ENCODE measurements around the gene C1QTNF4.
A peak's percentile ranks its signal among the peaks of the same experiment; 100 is the strongest.
"Not testable (repeated sequence)": the region's sequence is repeated elsewhere in the genome, so short reads cannot be mapped to it uniquely, and the experiment has no call there.

Gene C1QTNF4

DNA sequence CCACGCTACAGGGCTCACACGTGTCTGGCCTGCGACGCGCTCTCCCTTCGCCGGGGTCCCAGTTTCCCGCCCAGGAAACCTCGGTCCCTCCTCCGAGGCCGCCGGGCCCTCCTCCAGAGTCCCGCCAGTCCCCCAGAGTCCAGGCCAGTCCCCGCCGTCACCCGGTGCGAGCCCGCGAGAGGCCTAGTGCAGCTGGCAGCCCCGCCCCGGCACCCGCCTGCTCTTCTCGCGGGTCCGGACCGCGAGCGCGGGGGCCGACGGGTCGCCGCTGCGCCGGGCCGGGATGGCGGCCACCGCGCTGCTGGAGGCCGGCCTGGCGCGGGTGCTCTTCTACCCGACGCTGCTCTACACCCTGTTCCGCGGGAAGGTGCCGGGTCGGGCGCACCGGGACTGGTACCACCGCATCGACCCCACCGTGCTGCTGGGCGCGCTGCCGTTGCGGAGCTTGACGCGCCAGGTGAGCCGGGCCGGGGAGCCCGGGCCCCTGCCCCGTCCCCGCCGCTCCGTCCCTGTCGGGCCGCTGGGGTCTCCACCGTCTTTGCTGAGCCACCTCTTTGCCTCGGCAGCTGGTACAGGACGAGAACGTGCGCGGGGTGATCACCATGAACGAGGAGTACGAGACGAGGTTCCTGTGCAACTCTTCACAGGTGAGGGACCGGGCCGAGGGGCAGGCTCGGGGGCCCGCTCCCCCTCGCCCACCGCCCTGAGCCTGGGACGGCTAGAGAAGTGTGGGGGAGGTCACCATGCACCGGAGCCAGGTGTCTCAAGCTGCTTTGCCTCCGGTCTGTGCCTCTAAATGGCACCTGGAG is 28.7 kb downstream of the C1QTNF4 start, which contains the start of gene PTPMT1:
Gene PTPMT1, plus strand, starts transcription at position 260 of the 809 bp plus-strand sequence. Its CDS starts 24 bp downstream, at position 284.
- DNase-seq: peak; percentile 57 to 67

DNA sequence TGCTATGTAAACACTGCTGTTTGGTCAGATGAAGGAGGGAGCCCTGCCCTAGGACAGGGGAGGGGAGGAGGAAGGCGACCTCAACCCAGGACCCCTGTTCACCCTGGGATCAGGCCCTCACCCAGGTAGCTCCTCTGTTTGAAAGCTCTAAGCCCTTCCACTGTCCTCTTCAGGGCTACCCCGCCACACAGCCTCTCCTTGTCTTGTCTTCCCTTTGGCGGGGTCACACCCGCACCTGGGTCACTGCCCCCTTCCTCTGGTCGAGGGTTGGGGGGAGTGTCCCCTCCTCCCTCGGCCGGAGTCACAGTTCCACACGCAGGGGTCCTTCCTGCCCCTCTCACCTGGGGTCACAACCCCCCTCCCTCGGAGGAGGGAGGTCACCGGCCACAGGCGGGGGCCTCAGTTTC is 29.3 kb downstream of the C1QTNF4 start:
- no peak for DNase-seq

DNA sequence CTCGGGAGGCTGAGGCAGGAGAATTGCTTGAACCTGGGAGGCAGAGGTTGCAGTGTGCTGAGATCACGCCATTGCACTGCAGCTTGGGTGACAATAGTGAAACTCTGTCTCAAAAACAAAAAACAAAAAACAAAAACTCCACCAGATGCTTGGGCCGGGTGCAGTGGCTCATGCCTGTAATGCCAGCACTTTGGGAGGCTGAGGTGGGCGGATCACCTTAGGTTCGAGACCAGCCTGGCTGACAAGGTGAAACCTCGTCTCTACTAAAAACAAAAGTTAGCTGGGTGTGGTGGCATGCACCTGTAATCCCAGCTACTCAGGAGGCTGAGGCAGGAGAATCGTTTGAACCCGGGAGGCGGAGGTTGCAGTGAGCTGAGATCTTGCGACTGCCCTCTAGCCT is 29.8 kb downstream of the C1QTNF4 start:
- DNase-seq: not testable (repeated sequence)

DNA sequence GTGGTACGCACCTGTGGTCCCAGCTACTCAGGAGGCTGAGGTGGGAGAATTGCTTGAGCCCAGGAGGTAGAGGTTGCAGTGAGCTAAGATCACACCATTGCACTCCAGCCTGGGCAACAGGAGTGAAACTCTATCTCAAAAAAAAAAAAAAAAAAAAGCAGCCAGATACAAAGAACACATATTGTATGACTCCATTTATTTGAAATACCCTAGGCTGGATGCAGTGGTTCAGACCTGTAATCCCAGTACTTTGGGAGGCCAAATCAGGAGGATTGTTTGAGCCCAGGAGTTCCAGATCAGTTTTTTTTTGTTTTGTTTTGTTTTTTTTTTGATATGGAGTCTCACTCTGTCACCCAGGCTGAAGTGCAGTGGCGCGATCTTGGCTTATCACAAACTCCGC is 31.8 kb downstream of the C1QTNF4 start:
- DNase-seq: not testable (repeated sequence)

DNA sequence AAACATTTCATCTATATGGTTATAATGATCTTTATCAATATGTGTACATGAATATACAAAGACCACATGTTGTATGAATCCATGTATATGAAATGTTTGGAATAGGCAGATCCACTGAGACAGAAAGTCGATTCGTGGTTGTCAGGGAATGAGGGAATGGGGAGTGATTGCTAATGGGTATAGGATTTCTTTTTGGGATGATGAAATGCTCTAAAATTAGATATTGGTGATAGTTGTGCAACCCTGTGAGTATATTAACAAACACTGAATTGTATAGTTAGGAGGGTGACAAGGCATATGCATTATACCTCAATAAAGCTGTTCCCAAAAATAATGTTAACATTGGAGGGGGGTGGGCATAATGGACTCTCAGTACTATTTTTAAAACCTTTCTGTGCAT is 33.8 kb downstream of the C1QTNF4 start:
- DNase-seq: no peak

DNA sequence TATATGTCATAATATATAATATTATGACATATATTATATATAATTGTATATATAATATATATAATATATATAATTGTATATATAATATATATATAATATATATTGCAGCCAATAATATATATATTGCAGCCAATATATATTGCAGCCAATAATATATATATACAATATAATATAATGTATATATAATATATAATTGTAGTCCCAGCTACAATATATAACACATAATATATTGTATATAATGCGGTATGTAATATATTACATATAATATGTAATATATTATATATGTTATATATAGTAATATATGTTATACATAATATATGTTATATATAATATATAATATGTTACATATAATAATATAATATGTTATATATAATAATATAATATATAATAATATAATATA is 35.5 kb downstream of the C1QTNF4 start:
- no peak for DNase-seq

DNA sequence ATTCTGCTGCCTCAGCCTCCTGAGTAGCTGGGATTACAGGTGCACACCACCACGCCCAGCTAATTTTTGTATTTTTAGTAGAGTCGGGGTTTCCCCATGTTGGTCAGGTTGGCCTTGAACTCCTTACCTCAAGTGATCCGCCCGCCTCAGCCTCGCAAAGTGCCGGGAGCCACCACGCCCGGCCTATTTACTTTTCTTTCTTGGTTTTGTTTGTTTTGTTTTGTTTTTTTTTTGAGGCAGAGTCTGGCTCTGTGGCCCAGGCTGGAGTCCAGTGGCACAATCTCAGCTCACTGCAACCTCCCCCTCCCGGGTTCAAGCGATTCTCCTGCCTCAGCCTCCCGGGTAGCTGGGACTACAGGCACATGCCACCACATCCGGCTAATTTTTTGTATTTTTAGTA is 37.2 kb downstream of the C1QTNF4 start:
- not testable (repeated sequence) for DNase-seq

DNA sequence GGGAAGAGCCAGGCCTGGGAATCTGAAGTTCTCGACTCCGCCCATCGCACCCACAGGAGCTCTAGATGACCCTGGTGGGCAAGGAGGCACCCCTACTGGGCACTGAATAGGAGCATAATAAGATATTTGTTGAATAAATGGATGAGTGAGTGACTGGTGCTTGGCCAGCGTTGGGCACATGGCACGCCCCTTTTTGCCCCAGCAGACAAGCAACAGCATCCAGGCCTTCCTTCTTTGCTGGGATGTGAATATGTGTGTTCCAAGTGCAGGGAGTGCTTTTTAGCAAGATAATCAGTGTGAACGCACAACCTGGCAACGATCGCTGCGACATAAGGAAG is 40.8 kb downstream of the C1QTNF4 start:
- no peak for DNase-seq

DNA sequence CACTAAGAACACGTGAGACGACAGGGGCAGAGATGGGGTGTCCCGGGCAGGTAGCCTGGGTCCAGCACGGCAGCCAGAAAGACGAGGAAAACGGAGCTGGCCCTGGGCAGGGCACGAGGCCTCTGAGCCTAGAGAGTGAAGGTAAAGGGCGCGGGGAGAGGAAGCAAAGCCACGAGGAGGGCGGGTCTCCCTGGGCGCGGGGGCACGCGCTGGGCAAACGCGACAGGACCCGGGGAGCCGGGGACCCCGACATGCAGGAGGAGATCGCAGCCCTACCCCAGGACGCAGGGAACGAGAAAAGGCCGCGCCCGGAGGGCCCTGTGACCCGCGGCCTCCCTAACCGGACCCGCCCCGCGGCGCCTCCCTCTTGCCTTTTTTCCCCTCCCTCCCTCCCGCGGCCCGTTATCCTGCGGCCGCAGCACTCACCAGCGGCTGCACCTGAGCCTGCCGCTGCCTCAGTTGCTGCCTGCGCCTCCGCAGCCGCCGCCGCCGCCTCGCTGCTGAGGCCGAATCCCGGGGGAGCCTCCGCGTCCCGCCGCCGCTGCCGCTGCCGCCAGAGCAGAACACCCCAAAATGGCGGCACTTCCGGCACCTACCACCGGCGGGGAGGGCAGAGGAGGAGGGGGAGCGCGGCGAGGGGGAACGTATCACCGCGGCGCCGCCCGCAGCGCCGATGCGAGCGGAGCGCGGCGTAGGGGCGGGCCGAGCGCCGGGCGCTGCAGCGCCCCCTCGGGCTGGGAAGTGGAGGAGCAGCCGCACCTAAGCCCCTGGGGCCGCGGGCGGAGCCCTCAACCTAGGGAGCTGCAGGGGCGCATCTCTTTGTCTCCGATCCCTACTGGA is 41.4 kb downstream of the C1QTNF4 start, which contains the start of gene CELF1:
Gene CELF1, minus strand, starts transcription at position 567 of the 840 bp plus-strand sequence. CDS start 53,609 bp downstream, outside the sequence.
- DNase-seq: peak; percentile 90 to 92

DNA sequence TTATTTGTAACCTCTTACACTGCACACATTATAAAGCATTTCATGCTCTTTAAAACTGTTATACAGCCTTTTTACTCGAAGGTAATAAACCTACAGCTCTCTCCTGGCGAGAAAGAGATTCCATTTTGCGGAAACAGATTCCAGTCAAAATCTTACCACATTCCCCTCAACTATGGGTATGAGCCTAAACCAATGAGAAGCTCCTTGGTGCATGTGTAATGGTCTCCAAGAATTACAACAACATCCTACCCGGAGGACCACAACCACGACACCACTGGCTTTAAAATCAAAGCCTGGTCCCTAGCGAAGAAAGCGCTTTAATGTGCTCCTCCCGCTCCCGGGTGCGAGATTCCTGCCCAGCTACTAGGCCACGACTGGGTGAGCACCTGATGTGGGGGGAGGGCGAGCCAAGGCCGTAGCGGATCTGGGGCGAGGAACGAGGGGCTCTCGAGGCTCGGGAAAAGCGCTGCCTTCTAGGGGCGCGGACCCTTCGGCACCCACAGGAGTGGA is 42.1 kb downstream of the C1QTNF4 start:
- DNase-seq: peak; percentile 15 to 24

DNA sequence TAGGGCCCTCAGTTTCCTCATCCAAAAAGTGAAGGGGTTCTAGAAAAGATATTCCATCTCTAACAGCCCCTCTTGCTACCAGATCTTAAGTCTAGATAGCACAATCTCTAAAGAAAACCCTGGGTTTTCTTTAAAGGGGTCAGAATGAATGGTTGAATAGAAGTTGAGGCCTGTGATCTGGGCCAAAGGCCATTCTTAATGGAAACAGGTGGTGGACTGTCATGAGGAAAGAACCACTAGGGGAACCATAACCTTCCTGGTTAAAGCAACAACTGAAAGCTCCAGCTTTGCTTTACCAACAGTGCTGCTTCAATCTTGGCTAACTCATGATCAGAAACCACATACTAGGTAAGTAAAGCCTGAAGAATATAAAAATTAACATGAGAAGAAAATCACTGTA is 43.1 kb downstream of the C1QTNF4 start:
- no peak for DNase-seq

DNA sequence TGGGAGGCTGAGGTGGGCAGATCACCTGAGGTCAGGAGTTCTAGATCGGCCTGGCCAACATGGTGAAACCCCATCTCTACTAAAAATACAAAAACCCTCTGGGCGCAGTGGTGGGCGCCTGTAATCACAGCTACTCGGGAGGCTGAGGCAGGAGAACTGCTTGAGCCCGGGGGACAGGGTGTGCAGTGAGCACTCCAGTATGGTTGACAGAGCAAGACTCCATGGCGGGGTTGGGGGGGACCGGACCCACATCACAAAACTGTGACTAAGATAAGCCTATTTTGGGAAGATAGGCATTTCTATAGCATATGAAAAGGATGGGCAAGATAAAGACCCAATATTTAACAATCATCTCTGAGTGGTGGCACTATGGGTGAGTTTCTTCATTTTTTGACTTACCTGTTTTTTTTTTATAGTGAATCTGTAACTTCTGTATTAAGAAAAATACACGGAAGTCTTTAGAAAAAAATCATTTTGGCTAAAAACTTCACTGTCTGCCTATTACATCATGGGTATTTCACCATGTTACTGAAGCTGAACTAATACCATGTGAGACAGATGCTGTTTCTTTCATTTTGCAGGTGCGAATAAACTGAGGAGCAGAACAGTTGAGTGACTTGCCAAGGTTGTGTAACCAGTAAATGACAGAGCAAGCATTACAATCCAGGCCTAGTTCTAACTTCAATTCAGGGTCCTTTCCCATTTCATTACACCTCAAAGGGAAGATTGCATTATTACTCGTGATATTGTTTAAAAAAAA is 43.7 kb downstream of the C1QTNF4 start:
- no peak for DNase-seq

DNA sequence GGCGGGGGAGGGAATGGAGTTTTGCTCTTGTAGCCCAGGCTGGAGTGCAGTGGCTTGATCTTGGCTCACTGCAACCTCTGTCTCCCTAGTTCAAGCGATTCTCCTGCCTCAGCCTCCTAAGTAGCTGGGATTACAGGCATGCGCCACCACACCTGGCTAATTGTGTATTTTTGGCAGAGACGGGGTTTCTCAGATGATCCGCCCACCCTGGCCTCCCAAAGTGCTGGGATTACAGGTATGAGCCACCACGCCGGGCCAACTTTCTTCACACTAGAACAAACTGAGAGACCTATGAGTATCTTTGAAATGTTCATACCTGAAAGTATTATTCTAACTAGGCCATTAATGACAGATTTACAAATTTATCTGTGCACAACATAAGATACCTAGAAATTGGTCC is 47.9 kb downstream of the C1QTNF4 start:
- DNase-seq: not testable (repeated sequence)

DNA sequence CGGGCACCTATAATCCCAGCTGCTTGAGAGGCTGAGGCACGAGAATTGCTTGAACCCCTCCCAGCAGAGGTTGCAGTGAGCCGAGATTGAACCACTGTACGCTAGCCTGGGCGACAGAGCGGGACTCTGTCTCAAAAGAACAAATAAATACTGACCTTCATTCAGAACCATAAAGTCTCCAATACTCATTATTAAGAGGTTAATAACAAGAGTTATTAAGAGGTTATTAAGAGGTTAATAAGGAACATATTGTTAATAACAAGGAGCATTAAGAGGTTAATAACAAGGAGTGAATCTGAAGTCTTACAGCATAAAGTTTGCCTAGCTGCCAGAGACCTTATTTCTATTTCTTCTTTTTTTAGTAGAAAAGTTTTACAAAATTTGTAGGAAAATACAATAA is 48.9 kb downstream of the C1QTNF4 start:
- DNase-seq: no peak

DNA sequence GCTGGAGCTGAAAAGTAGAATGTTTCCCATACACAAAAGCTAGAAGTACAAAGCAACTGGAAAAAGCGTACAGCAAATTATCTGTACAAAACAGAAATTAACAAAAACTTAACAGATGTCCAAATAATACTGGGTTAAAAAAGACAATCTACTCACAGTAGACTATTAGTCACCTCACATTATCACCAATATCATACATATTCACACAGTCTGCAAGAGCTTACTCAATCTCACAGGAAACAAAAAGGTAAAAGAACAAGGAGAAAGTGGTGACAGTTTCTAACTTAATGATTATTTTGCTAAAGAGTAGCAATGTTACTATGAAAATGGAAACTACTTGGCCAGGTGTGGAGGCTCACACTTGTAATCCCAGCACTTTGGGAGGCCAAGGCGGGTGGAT is 53.1 kb downstream of the C1QTNF4 start:
- DNase-seq: no peak

DNA sequence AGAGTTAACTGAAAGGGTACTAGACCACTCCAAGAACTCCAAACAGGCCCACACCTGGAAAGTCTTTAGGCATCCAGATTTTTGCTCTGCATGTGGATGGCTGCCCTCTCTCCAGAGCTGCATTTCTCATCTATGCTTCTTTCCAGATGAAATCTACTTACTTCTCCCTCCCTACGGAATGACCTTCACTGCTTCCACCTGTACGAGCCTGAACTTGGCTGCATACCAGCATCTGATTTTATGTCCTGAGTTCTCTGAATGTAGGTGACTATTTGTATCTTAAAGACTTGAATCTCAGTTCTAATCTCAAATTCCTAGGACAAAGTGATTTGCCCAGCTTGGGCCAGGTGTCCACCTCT is 54.6 kb downstream of the C1QTNF4 start:
- no peak for DNase-seq
